ENCODE measurements around the gene MYBPC2. TPM values are rescaled to one million over a fixed set of nuclear protein-coding genes. Genes with fewer than 3 reads are reported as not detected.

Gene MYBPC2
- total and polyA plus RNA-seq, 9 of the 15 experiments (the other 6 are each of a cell fraction or from before 2014, with no cell fraction given): 0.01 to 0.14 (median 0.04) TPM; not detected in 6

GRCh38 chr19:50383852-50384684, 48.6 kb upstream of the MYBPC2 start, which contains the start of gene POLD1 (continued):
- TF ChIP-seq RERE (CRISPR knock-in tag; IDR thresholded peaks at IDR 0.05; ENCODE audit: borderline replicate concordance): no peak
- 0 out of 2 replicates have a peak, but pooled peaks have one; percentile 22 for TF ChIP-seq ZNF239 (CRISPR knock-in tag; IDR thresholded peaks at IDR 0.05)
- TF ChIP-seq ESRRA (IDR thresholded peaks at IDR 0.05; ENCODE audit: borderline replicate concordance, low read depth): peak; percentile 61; the same call in 1 of the 2 replicates
- no peak for TF ChIP-seq SMARCC2 (IDR thresholded peaks at IDR 0.05; ENCODE audit: low read depth)
- TF ChIP-seq CHD2 (IDR thresholded peaks at IDR 0.05; ENCODE audit: low read depth, low read length): no peak; the same call in 1 of the 2 replicates
- no peak for TF ChIP-seq ZFP91 (CRISPR knock-in tag; IDR thresholded peaks at IDR 0.05)
- TF ChIP-seq, protein P1, sequence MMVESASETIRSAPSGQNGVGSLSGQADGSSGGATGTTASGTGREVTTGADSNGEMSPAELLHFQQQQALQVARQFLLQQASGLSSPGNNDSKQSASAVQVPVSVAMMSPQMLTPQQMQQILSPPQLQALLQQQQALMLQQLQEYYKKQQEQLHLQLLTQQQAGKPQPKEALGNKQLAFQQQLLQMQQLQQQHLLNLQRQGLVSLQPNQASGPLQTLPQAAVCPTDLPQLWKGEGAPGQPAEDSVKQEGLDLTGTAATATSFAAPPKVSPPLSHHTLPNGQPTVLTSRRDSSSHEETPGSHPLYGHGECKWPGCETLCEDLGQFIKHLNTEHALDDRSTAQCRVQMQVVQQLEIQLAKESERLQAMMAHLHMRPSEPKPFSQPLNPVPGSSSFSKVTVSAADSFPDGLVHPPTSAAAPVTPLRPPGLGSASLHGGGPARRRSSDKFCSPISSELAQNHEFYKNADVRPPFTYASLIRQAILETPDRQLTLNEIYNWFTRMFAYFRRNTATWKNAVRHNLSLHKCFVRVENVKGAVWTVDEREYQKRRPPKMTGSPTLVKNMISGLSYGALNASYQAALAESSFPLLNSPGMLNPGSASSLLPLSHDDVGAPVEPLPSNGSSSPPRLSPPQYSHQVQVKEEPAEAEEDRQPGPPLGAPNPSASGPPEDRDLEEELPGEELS (CRISPR knock-in tag; IDR thresholded peaks at IDR 0.05; ENCODE audit: borderline replicate concordance): no peak
- TF ChIP-seq TRIM24 (IDR thresholded peaks at IDR 0.05): 0 out of 4 replicates have a peak, but pooled peaks have one; percentile 15 to 23
- TF ChIP-seq TCF15 (CRISPR knock-in tag; IDR thresholded peaks at IDR 0.05): 0 out of 2 replicates have a peak, but pooled peaks have one; percentile 17
- TF ChIP-seq, protein P2, sequence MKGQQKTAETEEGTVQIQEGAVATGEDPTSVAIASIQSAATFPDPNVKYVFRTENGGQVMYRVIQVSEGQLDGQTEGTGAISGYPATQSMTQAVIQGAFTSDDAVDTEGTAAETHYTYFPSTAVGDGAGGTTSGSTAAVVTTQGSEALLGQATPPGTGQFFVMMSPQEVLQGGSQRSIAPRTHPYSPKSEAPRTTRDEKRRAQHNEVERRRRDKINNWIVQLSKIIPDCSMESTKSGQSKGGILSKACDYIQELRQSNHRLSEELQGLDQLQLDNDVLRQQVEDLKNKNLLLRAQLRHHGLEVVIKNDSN (CRISPR knock-in tag; IDR thresholded peaks at IDR 0.05): peak; percentile 69
- no peak for TF ChIP-seq GATA2 (CRISPR knock-in tag; IDR thresholded peaks at IDR 0.05)
- TF ChIP-seq ETV5 (CRISPR knock-in tag; IDR thresholded peaks at IDR 0.05; ENCODE audit: low read depth): no peak; the same call in 1 of the 2 replicates
- peak; percentile 92 for TF ChIP-seq SP1 (CRISPR knock-in tag; IDR thresholded peaks at IDR 0.05)
- 0 out of 4 replicates have a peak, but pooled peaks of 1 of the 2 experiments have one; percentile 48 for TF ChIP-seq SIN3A (IDR thresholded peaks at IDR 0.05; ENCODE audit: borderline replicate concordance in 2 of 2, control insufficient read depth in 1 of 2, low read depth in 2 of 2, low read length in 2 of 2)
- peak; percentile 88 for TF ChIP-seq ERF (CRISPR knock-in tag; IDR thresholded peaks at IDR 0.05)
- TF ChIP-seq POLR3G (IDR thresholded peaks at IDR 0.05; ENCODE audit: extremely low read depth, insufficient read length, insufficient replicate concordance): no peak

Data from K562 (cell line).